HL-60 (cell line): ENCODE measurements around the gene ARL6IP6.
"Not testable (repeated sequence)": the region's sequence is repeated elsewhere in the genome, so short reads cannot be mapped to it uniquely, and the experiment has no call there.

Experiments
- REST ChIP-seq: IDR thresholded peaks from 2 replicates; pipeline ENCODE4 v1.6.1; 2012; ENCODE audit warnings: low read depth; ENCODE audit not compliant: insufficient replicate concordance
- TF ChIP-seq, protein P1 (sequence below): IDR thresholded peaks from one replicate; pipeline ENCODE4 v1.5.1; 2011; ENCODE audit warnings: low read length, control low read depth, inconsistent platforms; ENCODE audit not compliant: insufficient read depth

DNA sequence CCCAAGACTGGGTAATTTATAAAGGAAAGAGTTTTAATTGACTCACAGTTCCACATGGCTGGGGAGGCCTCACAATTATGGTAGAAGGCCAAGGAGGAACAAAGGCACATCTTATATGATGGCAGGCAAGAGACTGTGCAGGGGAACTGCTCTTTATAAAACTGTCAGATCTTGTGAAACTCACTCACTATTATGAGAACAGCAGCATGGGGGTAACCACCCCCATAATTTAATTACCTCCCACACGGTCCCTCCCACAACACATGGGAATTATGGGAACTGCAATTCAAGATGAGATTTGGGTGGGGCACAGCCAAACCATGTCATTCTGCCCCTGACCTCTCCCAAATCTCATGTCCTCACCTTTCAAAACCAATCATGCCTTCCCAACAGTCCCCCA lies 19.1 kb downstream of the ARL6IP6 start:
- TF ChIP-seq, protein P1, sequence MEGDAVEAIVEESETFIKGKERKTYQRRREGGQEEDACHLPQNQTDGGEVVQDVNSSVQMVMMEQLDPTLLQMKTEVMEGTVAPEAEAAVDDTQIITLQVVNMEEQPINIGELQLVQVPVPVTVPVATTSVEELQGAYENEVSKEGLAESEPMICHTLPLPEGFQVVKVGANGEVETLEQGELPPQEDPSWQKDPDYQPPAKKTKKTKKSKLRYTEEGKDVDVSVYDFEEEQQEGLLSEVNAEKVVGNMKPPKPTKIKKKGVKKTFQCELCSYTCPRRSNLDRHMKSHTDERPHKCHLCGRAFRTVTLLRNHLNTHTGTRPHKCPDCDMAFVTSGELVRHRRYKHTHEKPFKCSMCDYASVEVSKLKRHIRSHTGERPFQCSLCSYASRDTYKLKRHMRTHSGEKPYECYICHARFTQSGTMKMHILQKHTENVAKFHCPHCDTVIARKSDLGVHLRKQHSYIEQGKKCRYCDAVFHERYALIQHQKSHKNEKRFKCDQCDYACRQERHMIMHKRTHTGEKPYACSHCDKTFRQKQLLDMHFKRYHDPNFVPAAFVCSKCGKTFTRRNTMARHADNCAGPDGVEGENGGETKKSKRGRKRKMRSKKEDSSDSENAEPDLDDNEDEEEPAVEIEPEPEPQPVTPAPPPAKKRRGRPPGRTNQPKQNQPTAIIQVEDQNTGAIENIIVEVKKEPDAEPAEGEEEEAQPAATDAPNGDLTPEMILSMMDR, result not testable (repeated sequence)
- not testable (repeated sequence) for TF ChIP-seq REST
